Iris pigment epithelial cell (primary cell): ENCODE data around the gene CCNB1IP1.
"Not testable (repeated sequence)": the region's sequence is repeated elsewhere in the genome, so short reads cannot be mapped to it uniquely, and the experiment has no call there.

Experiments used
- DNase-seq: peaks from one replicate; pipeline ENCODE4 v3.0.0-alpha.2; 2011; ENCODE audit warnings: low read depth

The CCNB1IP1 gene

GRCh38 chr14:20332431-20332787 is 670 bp downstream of the CCNB1IP1 start:
- DNase-seq, result peak; percentile 24

GRCh38 chr14:20331053-20331613 is 1.9 kb downstream of the CCNB1IP1 start:
- DNase-seq, result no peak

DNA sequence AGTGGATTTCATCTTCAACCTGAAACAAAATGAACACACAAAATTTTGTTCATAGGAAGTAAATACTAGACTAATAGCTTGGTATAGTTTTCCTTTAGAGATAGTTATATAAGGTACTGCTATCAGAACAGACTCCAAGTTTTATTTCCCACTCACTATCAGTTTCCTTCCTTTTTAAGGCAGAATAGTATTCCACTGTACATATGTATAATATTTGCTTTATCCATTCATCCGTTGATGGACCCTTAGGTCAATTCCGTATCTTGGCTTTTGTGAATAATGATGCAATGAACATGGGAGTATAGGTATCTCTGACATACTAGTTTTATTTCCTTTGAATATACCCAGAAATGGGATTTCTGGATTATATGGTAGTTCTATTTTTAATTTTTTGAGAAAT is 3.7 kb downstream of the CCNB1IP1 start:
- no peak for DNase-seq

DNA sequence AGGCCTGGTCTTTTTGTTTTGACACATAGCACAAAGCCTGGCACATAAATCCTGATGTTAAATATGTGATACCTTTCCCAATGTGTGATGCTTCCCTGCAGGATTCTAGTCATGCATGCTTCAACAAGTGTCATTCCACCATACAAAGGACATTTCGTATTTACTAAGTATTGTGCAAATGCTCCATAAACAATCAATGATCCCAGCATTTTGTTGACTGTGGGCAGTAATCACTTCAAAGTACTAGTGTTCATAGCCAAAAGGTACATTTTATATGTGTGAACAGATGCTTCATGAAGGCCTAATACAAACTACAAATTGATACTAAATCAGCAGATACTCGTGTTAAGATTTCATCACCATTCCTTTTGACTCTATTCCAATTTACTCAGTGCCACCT is 4.4 kb downstream of the CCNB1IP1 start:
- no peak for DNase-seq

DNA sequence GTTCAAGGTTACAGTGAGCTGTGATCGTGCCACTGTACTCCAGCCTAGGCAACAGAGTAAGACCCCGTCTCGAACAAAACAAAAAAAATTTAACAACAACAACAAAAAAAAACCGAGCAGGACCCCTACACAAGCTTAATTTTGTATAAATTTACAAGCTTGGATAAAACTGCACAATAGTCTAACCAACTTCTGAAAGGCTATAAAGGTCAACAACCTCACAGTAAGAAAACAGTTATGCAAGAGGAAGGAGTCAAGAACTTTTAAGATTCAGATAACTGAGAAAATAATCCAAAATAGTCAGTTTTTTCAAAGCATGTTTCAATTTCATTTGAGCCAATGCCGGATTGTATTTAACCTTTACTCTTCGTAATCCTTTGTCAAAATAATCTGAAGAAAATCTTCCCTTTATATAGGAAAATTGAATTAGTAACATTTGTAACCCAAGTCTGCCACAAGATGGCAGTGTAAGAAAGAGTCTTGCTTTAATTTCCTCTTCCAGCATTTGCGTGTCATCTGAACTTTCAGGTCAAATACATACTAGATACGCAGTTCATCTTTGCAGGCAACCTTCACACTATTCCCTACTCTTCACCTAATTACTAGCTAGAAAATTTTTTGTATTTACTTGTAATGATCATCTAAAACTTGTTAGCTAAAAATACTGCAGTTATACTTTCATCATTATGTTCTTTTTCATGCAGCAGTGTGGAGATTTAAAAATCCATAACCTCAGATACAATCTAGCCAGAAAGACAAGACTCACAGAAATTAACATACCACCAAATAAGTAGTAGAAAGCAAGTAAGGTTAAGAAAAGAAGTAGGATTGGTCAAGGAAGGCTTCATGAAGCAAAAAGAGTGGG is 5.8 kb downstream of the CCNB1IP1 start:
- peak; percentile 63 for DNase-seq

DNA sequence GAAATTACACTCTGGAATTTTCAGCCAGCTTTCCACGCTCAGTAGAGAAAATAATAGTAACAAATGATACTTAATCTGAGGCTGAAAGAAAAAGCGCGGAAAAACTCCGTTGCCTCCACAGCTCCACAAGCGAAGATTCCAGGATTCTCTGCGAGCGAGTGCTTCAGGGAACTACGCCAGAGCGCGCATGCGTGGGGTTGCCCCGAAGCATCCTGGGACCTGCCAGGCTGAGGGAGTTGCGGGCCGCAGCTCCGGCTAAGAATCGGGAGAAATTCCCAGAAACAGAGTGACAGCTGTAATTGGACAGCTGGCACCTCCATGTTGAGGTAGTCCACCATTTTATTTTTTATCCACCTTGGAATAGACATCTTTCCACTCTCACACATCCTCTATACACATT is 15.4 kb downstream of the CCNB1IP1 start:
- DNase-seq, result no peak

DNA sequence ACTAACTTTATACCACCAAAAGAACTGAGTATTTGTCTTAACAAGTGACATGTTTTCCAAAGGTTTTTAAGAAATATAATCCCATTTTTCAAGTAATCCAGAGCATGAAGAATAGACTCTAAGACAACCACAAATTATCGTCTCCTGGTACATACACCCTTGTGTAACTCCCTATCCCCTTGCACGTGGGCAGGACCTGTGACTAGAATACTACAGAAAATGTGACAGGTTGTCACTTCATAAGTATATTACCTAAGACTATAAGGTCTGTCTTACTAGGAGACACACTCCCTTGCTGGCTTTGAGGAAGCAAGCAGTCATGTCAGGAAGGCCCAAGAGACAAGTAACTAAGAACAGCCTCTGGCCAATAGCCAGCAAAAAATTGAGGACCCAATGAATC is 19.1 kb downstream of the CCNB1IP1 start:
- DNase-seq, result no peak

GRCh38 chr14:20306079-20306423 is 27.0 kb downstream of the CCNB1IP1 start:
- DNase-seq, result no peak

- peak; percentile 90 for DNase-seq
These were observed 27.6 kb downstream of the CCNB1IP1 start, which contains the start of gene TTC5 for GRCh38 chr14:20305265-20306078. TTC5 (minus strand) TSS chr14:20305951; CDS start chr14:20305937, 14 bp downstream.

DNA sequence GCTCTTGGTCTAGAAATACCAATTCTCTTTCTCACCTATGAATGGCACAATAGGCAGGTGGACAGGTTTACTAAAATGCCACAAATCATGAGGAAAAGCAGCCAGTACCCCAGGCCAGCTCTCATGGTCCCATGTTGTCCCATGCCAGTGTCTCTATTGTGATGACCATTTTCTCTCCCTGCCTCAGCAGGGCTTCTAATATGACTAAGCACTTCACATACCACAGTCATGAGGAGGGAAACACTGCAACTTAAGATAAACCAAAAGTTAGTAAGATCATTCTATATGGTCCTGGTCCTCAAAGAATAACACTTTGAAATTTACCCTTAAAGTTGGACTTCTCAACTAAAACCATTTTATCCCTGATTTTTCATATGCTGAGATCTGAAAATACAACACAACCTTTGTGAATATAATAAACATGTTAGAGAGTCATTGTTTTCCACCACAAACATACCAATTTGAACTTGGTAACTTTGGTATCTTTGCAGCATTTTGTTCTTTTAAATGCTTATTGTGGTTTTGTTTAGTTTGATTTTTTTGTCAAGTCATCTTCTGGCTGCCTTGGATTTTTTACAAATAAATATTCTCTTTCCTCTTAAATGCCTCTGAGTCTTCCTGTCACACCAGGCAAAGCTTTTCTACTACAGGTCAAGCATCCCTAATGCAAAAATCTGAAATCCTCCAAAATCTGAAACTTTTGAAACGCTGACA is 30.9 kb downstream of the CCNB1IP1 start:
- DNase-seq, result peak; percentile 70

DNA sequence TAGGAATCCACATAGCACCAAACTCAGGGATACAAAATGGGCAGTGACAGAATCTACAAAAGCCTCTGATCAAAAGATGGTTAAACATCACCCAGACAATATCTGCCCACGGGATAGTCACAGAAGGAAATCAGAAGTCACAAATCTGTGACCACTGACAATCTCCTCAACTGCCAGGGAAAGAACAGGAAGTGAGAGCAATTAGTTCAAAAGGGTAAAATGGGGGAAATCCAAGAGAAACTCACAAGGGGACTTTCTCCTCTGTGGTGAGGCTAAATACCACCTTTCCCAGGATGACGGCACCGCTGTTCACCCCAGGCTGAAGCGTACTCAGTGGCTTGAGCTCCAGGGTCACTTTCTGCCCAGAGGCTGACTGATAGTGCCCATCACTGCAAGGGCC is 38.0 kb downstream of the CCNB1IP1 start:
- DNase-seq, result no peak

- no peak for DNase-seq
These were observed 38.4 kb downstream of the CCNB1IP1 start for GRCh38 chr14:20294636-20295035.

DNA sequence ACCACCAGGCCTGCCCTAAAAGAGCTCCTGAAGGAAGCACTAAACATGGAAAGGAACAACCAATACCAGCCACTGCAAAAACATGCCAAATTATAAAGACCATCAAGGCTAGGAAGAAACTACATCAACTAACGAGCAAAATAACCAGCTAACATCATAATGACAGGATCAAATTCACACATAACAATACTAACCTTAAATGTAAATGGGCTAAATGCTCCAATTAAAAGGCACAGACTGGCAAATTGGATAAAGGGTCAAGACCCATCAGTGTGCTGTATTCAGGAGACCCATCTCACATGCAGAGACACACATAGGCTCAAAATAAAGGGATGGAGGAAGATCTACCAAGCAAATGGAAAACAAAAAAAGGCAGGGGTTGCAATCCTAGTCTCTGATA is 51.1 kb downstream of the CCNB1IP1 start:
- not testable (repeated sequence) for DNase-seq

DNA sequence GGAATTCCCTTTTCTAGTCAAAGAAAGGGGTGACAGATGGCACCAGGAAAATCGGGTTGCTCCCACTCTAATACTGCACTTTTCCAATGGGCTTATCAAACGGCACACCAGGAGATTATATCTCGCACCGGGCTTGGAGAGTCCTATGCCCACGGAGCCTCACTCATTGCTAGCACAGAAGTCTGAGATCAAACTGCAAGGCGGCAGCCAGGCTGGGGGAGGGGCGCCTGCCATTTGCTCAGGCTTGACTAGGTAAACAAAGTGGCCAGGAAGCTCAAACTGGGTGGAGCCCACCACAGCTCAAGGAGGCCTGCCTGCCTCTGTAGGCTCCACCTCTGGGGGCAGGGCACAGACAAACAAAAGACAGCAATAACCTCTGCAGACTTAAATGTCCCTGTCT is 52.8 kb downstream of the CCNB1IP1 start:
- DNase-seq, result not testable (repeated sequence)

DNA sequence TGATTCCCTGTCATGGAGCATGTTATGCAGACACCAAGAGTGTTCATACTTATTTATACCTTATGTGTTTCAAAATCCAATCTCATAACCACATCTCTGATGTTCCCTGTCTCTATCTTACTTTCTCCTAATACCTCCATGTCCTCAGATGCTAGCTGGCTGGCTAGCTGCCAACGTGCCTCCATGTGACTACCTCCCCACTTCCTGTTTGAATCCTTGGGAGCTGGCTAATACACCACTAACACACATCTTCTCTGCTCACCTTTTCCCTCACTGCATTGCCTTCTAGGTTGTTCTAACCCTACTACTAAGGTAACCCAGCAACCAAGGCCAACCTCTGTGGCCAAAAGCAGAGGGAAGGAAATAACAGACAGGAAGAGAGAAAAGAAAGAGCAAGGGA is 54.7 kb downstream of the CCNB1IP1 start:
- DNase-seq, result peak; percentile 77

- no peak for DNase-seq
These were observed 55.7 kb downstream of the CCNB1IP1 start for GRCh38 chr14:20277409-20277808.

- no peak for DNase-seq
These were observed 59.0 kb downstream of the CCNB1IP1 start for GRCh38 chr14:20274062-20274461.

GRCh38 chr14:20264361-20264760 is 68.7 kb downstream of the CCNB1IP1 start:
- DNase-seq, result not testable (repeated sequence)

- DNase-seq, result peak; percentile 32
These were observed 70.4 kb downstream of the CCNB1IP1 start for GRCh38 chr14:20262642-20263128.
